Hematopoietic multipotent progenitor cell treated with erythropoietin and hydrocortisone succinate and interleukin-3 and kit ligand, for 17 days (in vitro differentiated cells): ENCODE results near the gene NECTIN4.
"Not testable (repeated sequence)": the region's sequence is repeated elsewhere in the genome, so short reads cannot be mapped to it uniquely, and the experiment has no call there.

Experiments
- DNase-seq: peaks from one replicate; pipeline ENCODE4 v3.0.0-alpha.2; 2015; ENCODE audit warnings: low spot score

NECTIN4 gene

DNA sequence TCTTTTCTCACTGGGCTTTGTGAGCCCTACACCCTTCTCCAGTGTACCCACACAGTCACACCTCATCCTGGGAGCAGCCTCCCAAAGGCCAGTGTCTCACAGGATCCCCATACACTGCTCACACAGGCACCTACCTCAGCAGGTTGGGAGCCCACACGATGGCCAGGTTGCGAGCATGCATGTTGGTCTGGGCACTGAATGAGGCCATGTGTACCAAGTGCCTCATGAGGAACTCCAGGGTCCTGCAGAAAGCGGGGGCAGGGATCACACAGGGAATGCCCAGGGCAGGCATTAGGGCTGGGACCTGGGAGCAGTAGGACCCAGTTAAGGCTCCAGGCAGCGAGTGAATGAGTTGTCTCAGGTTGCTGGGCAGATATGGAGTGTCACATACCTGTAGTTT lies 35.1 kb downstream of the NECTIN4 start:
- DNase-seq, result no peak

DNA sequence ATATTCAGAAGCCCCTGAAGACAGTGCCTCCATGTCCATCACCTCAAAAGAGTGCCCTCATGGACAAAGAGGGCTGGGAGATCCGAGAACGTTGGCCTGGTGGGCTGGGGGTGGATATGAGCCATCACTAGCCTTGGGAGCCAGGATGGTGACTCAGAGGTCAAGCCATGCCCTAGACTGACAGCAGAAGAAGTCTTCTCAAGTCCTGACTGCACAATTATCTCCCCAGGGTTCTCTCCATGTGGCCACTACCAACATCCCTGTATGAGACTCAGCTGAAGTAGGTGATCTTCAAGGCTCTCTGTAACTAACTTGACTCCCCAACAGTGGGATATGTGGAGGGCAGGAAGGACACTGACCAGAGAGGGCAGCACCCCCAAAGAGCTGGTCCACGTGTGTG lies 36.5 kb downstream of the NECTIN4 start:
- DNase-seq, result no peak

DNA sequence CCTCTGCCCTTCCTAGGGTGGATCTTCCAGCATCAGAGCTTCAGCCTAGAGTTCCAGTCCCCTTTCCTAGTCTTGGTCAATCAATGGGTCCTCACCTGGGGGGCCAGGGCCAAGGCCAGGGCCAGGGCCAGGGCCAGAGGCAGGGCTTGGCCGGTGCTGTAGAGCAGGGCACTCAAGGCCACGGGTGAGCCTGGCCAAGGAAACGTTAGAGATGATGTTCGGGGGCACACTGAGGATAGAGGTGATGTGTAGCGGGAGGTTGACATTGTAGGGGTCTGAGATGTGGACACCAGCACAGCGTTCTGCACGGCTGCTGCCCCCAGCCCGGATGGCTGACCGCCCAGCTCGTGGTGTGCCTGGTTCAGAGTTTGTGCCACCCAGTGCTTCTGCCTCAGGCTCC lies 38.1 kb downstream of the NECTIN4 start:
- no peak for DNase-seq

DNA sequence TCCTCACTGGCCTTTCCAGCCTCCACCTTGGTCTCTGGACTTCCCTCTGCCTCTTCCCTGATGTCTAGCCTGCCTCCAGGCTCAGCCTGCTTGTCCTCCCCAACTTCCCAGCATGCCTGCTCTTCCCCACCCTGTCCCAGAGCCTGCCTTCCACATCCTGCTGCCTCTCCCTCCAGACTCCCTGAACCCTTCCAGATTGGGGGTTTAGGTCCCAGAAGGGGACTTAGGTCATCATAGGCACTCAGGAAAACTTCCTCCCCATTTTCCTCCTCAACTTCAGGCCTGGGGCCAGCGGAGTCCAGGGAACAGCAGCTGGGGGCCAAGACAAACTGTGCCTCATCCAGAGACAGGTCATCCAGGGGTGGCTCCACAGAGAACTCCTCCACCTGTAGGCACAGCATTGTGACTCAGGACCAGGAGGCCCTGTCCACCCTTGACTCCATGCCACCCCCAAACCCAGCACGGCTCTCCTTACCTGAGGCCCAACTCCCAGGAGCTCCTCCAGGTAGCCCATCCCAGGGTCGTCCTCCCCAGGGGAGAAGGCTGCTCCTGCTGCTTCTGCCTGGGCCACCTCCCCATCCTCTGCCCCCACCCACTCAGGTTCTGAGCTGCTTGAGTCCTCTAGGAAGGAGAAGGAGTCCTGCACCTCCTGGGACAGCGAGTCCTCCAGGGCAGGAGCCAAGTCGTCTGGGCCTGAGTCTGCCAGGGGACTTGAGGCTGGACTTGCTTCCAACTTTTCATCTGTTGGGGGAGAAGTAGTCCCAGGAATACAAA lies 40.2 kb downstream of the NECTIN4 start:
- DNase-seq, result no peak

DNA sequence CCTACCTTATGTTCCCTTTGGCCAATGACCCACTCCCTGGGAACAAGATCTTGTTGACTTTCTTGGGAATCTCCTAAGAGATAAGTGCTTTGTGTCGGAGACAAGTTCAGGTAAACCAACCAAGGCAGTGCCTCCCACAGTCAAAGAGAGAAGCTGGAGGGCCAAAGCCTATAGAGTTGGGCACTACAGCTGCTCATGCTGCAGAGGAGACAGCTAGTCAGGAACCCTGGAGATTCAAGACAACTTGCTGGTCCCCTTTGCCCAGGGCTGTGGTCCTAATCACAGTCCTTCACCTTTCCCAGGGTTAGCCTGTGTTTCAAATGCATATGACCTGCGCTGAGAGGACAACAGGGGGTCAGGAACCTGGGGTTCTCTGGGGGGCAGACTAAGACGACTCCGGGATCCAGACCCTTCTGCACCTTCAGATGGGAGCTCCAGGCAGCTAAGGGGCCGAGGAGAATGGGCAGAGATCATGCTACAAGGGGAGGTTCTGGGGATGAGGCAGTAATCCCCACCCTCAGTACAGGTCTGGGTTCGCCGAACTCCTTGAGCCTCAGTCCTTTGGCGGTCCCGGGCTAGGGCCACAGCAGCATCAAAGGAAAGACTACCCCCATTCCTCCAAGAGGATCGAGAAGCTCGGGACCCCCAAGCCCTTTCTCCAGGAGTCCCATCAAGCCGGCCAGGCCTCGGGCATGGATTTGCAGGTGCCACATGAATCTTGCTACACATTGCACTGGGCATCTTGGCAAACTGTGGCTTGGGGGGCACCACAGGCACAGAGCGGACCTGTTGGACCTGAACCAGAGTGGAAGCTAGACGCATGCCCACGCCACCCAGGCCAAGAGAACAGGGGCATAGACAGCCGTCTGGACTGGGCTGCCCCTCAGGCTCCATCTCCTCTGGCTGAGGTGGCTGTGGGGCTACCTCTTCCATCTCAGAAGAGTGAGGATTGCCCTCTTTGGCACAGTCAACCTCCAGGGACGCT lies 41.6 kb downstream of the NECTIN4 start:
- no peak for DNase-seq

DNA sequence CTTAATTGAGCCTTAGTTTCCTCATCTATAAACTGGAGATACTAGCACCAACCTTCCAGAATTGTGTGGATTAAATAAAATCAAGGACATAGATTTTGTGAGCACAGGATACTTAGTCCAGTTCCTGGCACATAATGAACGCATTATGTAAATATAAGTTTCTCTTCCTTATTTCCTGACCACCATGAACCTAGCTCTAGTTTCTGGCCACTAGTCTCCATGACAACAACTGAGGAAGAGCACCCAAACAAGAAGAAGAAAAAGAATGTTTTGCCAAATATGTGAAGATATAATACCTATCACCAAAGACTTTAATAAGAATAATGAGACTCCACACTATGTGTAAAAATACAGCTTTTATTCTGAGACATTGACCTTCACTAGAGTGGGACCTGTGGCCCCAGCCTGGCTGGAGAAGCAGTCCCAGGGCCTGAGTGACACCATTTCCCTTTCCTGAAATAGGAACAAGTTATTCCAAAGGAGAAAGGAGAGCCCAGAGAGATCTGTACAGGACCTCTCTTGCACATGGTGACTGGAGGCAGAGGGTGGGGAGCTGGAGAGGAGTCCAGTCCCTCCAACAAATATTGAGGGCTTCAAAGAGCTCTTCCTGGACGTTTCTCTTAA lies 42.6 kb downstream of the NECTIN4 start:
- no peak for DNase-seq

DNA sequence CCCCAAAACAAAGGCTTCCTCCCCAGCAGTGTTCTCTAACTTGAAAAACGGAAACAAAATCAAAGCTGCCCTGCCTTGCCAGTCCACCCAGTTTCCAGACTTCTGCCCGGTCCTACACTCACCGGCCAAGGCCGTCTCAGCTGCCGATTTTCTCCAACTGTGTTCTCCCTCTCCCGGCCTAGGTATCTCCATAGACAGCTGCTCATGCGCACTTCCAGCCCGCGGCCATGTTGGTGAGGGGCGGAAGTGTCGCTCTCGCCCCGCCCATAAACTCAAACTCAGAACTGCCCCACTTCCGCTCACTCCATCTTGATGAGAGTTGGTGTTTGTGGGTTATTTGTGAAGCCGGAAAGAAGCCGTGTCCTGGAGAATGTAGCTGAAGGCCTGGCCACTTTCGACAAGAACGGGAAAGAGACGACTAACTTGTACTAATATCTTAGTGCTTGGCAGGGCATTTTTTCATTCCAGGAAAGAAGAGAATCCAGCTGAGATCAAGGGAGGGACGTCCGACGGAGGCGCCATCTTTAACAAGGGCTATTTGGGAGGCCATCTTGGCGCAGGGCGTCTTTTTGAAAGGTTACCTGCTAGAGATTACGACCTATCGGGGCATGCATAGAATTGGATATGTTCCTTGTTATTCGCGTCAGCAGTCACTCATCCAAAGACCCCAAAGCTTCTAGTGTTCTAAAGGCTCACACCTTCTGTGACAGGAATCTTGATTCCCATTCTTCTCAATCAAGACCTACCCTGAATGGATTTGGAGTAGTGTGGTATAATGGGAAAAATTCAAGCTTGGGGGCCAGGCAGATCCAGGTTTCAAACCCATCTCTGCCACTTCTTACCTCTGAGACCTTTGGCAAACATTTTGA lies 43.4 kb downstream of the NECTIN4 start, which contains the start of gene USF1:
TSS of gene USF1 (minus strand) at position 242 of the 869 bp plus-strand sequence. CDS start 2,702 bp downstream, outside the sequence.
- DNase-seq, result peak; percentile 98

DNA sequence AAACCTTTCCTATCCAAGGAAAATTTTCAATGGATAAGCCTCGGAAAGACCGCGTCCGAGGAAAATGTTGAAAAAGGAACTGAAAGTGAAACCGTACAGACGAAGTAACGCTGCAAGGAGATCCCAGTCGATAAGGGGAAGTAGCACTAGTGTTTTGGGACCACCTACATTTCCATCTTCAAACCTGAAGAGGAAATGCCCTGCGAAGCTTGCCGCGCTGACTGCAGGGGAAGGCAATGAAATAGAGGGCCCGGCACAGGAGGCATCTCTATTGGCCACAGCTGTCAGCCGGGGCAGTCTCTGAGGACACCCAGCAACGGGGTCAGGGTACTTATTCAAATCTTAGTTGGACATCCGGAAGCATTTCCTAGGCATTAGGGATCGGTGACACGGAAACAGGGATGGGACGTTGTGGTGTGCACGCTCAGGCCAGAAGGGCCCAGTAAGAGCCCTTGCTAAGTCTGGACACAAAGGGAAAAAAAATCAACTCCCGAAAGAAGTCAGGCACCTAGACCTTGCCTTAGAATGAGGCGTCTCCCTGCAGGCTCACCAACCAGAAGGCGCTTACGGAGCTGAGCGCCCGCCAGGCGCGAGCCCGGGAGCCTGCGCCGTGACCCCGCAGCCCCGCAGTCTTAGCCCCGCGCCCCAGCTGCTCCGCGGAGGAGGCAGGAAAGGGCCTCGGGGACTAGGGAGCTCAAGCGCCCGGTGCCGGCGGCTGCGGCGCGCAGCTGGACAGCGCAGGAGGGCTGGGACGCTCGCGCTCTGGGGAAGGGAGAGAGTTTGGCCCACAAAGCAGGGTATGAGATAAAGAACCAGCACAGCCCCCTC lies 44.2 kb downstream of the NECTIN4 start:
- peak; percentile 76 for DNase-seq

DNA sequence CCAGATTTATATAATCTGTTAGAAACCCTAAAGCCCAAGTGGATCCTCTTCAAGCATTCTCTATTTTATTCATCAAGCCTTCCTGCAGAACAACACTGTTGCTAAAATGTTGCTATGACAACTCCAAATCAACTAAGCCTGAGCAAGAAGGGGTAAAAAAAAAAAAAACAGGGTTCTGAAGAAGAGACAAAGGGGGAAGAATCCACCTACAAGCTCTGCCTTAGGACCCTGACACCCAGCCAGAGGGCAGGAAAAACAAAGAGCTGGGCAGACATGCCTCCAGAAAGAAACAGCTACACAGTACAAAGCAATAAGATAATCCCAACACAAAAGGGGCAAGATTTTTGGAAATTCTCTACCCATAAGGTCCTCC lies 44.8 kb downstream of the NECTIN4 start:
- DNase-seq, result no peak

DNA sequence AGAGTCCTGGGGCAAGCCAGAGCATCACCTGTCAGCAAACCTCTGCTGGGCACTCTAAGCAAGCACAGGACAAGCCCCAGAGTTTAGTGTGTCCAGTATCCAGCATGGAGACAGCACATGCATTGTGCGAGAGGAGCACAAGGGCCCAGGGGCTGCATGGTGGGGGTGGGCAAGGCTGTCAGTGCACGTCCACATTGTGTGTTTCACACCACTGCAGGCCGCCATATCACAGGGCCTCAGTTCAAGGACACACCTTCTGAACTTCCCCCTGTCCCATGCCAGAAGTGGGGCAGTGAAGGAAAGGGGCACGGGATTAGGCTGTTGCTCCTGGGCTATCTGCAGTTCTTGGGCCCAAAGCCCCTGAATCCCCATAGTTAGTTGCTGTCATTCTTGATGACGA lies 49.8 kb downstream of the NECTIN4 start:
- DNase-seq, result no peak

DNA sequence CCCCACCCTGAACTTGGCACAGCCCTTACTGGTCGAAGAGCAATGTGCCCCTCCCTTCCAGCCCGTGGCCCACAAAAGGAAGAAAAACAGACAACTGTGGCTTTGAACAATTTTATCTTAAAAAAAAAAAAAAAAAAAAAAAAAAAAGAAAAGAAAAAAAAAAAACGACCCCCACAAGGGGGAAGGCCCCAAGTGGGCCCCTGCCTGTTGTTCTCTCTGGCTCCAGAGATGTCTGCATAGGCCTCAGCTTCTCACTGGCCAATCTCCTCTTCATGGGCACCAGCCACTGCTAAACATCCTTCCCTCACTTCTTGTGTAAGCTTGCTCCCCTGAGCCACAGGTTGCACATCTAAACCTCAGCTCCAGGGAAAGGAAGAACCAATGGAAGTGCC lies 50.2 kb downstream of the NECTIN4 start:
- DNase-seq, result no peak

DNA sequence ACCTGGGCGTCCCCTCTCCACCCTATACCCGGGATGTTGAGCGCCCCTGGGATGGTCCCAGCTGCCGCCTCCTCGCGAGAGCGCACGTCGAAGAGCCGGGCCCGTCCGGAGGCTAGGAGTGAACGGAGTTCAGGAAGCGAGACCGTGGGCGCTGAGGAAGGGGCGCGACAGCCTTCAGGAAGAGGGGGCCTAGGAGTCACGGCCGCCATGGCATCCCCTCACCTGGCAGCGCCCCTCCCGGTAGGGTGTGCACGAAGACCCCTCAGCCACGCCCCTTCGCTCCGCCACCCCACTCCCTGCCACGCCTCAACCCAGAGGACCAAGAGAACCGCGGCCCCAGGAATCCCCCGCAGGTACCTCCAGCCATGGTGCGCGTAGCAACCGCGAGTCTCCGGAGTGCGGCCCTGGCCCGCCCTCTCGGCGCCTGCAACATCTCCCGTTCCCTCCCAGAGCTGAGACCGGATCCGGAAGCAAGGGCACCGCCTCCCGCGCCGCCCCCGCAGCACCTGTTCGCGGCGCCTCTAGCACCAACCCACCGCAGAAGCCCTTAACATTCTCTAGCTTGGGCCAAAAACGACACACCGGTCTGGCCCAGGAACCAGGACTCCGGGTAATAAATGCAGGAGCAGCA lies 50.7 kb downstream of the NECTIN4 start, which contains the start of gene TSTD1:
TSS of gene TSTD1 (minus strand) at position 442 of the 631 bp plus-strand sequence. CDS start at position 367, 75 bp downstream.
- peak; percentile 60 for DNase-seq

DNA sequence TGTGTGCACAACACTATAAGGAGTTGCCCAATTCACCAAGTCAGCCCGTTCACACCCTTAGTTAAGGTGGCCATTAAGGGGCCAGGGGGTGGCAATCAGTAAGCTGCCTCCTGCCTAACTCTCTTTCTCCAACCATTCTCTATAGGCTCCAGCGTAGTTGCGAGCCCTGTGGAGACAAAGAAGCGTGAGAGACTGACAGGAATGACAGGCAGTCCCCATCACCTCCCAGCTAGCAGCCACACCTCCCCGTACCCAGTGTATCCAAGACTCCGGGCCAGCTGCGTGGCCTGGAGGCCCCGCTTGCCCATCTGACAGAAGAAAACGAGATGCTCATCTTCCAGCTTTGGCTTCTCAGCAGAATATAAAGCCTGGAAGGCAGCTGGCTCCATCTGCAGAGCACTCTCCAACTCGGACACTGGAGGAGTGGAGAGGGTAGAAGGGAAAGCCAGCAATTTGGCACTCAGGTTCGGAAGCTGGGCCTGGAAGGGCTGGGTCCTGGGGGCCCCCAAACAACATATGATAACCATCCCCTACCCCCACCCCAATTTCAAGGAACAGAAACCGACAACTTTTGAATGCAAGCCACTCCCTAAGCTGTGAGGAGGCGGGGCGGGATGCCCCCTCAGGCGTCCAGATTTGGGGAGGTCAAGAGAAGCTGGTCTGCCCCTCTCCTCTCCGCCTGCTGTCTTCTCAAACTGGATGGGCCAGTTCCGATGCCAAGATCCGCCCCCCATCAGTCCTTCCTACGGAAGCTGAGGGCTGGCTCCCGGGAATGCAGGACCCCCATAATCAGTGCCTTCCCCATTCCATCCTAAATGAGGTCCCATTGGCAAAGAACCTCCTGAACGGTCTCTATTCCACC lies 51.5 kb downstream of the NECTIN4 start:
- DNase-seq, result no peak

DNA sequence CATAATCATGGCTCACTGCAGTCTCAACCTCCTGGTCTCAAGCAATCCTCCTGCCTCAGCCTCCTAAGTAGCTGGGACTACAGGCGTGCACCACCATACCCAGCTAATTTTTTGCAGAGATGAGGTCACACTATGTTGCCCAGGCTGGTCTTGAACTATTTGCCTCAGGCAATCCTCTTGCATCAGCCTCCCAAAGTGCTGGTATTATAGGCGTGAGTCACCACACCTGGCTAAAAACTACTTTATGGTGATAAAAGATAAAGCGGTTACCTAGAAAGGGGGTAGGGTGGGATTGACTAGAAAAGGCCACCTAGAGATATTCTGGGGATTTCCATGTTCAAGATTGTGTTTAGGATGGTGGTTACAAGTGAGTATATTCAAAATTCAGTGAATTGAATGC lies 55.6 kb downstream of the NECTIN4 start:
- DNase-seq, result no peak

DNA sequence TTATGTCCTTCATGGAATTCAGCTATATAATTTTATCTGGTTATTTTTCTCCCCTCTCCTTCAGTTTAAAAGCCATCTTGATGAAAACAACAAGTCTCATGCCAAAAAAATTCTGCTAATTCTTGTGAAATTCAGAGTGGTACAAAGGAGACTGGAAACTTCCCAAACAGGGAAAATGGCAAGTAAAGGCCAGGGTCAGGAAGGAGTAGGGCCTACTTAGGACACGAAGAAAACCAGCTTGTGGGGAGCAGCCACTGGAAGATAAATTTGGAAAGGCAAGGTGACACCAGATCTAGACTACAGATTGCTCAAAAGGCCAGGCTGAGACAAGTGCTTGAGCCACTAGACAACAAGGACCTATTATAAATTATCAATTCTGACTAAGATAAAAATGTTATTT lies 56.9 kb downstream of the NECTIN4 start:
- DNase-seq, result no peak

DNA sequence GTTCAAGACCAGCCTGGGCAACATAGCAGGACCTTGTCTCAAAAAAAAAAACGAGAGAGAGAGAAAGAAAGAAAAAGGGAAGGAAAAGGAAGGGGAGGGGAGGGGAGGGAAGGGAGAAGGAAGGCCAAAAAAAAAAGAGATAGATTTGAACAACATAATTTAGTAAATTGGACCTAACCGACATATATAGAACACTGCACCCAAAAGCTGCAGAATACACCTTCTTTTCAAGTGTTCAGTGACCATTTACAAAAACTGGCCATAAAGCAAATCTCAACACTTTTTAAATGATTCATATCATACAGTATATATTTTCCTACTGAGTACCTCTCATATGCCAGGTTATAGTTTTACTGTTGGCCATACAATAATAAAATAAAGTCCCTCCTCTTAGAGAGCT lies 57.5 kb downstream of the NECTIN4 start:
- no peak for DNase-seq

DNA sequence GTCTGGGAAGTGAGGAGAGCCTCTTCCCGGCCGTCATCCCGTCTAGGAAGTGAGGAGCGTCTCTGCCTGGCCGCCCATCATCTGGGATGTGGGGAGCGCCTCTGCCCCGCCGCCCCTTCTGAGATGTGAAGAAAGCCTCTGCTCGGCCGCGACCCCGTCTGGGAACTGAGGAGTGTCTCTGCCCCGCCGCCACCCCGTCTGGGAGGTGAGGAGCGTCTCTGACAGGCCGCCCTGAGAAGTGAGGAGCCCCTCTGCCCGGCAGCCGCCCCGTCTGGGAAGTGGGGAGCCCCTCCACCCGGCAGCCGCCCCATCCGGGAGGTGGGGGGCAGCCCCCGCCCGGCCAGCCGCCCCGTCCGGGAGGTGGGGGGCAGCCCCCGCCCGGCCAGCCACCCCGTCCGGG lies 59.9 kb downstream of the NECTIN4 start:
- DNase-seq, result not testable (repeated sequence)

DNA sequence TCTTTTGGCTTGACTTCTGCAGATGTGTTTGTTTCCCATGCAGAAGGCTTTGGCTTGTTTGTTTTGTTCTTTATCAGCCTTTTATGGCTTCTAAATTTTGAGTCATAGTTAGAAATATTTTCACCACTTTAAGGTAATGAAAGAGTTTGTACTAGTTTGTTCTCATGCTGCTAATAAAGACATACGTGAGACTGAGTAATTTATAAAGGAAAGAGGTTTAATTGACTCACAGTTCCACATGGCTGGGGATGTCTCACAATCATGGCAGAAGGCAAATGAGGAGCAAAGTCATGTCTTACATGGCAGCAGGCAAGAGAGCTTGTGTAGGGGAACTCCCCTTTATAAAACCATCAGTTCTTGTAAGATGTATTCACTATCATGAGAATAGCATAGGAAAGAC lies 62.4 kb downstream of the NECTIN4 start:
- DNase-seq, result not testable (repeated sequence)

DNA sequence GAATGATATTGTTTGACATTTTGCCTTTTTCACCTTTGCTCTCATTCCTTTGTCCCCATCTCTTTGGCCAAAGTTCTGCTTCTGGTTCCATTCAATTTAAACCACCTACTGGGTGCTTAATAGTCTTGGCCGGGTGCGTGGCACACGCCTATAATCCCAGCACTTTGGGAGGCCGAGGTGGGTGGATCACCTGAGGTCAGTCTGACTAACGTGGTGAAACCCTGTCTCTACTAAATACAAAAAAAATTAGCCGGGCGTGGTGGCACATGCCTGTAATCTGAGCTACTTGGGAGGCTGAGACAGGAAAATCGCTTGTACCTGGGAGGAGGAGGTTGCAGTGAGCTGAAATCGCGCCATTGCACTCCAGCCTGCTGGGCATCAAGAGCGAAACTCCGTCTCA lies 66.9 kb downstream of the NECTIN4 start:
- DNase-seq, result not testable (repeated sequence)
